Hepatic stellate cell (primary cell): Measurements from ENCODE around the gene GPBP1L1.
"Not testable (repeated sequence)": the region's sequence is repeated elsewhere in the genome, so short reads cannot be mapped to it uniquely, and the experiment has no call there.

Experiments
- DNase-seq: peaks from one replicate; pipeline ENCODE4 v3.0.0; 2011; ENCODE audit warnings: low spot score

Gene GPBP1L1

GRCh38 chr1:45686288-45687013 lies at the start of gene GPBP1L1:
Gene GPBP1L1 (minus strand): TSS chr1:45686533. CDS start chr1:45659087, 27,446 bp downstream.
- peak; percentile 98 for DNase-seq

- no peak for DNase-seq
These were observed 44.5 kb upstream of the GPBP1L1 start for GRCh38 chr1:45730780-45731319.

- no peak for DNase-seq
These were observed 43.9 kb upstream of the GPBP1L1 start for GRCh38 chr1:45730075-45730779.

DNA sequence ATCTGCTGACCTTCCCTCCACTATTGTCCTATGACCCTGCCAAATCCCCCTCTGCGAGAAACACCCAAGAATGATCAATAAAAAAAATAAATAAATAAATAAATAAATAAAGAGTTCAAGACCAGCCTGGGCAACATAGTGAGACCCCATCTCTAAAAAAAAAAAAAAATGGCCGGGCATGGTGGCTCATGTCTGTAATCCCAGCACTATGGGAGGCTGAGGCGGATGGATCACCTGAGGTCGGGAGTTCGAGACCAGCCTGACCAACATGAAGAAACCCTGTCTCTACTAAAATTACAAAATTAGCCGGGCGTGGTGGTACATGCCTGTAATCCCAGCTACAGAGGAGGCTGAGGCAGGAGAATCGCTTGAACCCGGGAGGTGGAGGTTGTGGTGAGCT lies 39.7 kb upstream of the GPBP1L1 start:
- DNase-seq = not testable (repeated sequence)

DNA sequence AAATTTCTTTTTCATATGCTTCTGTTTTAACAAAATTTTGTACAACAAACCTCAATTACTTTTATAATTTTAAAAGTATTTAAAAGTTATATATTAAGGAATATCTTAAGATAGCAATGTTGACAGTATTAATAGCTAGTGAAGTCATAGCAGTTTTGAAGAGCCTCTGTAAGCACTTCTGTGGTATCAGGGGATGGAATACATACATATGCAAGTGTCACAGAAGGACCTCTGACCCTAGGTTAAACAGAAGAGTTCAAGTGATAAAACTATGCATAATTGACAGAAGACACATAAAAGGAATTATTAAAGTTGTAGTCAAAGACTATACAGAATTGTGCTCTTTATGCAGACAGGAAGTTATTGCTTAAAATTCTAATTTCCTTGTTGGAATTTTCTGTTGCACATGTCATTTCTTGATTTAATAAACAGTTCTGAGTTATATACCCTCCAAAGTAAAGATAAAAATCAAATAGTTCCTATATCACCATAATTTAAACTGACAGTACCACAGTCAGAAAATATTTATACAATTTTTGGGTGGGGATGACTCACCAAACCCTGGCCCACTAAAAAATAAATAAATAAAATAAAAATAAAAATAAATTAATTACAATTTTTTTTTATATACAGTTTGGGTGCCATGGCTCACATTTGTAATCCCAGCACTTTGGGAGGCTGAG lies 37.1 kb upstream of the GPBP1L1 start:
- no peak for DNase-seq

GRCh38 chr1:45722809-45723208 lies 36.5 kb upstream of the GPBP1L1 start:
- DNase-seq = no peak

DNA sequence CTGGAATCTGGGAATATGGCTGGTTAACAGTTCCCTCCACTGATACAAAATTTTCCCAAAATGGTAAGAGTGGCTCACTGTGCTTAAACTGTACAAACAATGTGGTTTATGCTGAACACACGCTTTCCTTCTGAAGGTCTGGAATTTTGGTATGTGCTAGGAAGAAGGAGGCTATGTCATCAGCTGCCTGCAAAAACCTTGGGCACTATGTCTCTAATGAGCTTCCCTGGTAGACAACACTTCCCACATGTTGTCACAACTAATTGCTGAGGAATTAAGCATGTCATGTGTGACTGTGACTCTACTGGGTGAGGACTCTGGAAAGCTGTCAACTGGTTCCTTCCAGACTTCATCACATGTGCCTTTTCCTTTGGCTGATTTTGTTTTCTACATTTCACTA lies 34.9 kb upstream of the GPBP1L1 start:
- peak; percentile 36 for DNase-seq

DNA sequence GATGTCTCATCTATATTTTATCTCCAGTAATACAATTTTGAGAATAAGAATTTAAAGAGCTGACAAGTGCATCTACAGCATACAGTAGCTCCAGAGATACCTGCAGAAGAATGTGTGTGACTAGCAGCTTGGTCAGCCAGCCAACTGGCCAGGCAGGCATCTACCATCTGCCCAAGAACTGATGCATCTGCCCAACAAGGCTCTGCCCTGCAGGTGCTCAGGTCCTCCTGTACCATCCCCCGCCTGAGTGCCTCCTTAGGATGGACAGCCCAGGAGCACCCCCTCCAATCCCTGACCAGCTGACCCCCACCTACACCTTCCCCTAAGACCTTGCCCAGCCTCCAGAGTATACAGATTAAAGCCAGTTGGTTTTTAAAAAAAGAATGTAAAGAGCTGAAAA lies 32.0 kb upstream of the GPBP1L1 start:
- no peak for DNase-seq

DNA sequence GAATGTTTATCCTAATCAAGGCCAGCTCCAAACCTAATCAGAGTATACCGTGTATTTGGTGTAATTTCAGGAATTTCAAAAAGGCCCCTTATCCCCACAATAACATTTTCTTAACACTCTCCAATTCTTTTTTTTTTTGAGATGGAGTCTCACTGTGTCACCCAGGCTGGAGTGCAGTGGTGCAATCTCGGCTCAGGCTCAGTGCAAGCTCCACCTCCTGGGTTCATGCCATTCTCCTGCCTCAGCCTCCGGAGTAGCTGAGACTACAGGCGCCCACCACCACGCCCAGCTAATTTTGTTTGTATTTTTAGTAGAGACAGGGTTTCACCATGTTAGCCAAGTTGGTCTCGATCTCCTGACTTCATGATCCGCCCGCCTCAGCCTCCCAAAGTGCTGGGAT lies 31.1 kb upstream of the GPBP1L1 start:
- DNase-seq = not testable (repeated sequence)

DNA sequence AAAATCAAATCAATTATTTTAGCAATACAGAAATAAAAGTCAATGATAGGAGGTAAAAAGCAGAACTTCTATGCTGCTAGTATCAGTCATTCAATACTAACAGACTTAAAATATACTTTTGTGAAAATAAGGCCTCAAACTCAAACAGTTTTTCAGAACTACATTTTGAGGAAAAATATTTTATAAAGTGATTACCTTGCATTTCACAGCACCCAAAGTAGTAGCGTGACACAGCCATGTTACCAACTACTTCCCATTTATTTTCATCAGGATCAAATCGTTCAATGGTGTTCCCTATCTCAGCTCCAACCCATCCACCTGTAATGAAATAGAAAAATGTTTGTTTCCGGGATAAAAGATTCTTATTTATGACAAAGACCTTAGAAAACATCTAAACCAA lies 30.4 kb upstream of the GPBP1L1 start:
- DNase-seq = no peak

GRCh38 chr1:45713711-45714110 lies 27.4 kb upstream of the GPBP1L1 start:
- DNase-seq = no peak

- no peak for DNase-seq
These were observed 18.3 kb upstream of the GPBP1L1 start for GRCh38 chr1:45704637-45705036.

- DNase-seq = no peak
These were observed 8.5 kb upstream of the GPBP1L1 start for GRCh38 chr1:45694823-45695222.

- DNase-seq = not testable (repeated sequence)
These were observed 7.5 kb upstream of the GPBP1L1 start for GRCh38 chr1:45693811-45694210.

DNA sequence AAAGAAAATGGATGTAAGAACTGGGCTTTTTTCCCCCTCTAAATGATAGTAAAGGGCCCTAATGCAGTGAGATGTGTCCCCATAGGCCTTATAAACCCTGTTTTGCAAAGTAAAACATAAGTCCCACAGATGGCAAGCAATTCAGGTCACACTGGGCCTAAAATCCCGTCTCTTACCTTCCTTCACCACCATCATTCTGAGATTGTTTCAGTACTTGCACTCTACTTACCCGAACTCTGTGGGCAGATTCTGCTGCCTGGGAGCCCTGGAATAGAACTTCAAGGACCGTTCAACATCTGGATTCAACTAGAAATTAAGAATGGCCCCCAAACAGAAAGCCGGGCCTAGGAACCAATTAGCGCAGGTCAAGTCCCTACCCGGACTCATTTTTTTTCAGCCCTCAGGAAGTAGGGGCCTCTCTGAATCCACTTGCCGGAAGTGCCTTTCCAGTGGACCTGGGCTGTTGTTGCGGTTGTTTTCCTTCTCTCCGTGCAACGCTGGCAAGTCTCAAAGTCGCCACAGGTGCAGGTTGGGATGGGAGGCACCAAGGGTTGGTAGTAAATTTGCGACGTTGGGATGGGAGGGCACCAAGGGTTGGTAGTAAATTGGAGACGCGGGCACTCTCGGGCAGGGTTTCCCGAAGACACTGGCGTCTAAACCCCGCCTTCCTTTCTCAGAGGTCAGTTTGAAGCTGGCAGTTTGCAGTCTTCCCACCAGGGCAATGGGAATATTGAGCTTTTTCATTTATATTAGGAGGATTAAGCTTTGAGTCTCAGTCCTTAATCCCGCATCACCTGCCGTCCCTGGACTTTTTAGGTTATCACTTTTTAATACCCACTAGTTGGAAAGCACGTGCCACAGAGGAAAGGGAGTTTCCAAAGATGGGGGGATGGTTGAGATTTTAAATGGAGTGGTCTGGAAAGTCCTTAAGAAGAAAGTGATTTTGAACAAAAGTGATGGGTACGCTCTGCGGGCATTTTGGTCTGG lies 1.7 kb upstream of the GPBP1L1 start, which contains the start of gene TMEM69:
Gene TMEM69, plus strand, starts transcription at position 428 of the 987 bp plus-strand sequence. CDS start 2,888 bp downstream, outside the sequence.
- peak; percentile 85 for DNase-seq

GRCh38 chr1:45687014-45687753 lies 851 bp upstream of the GPBP1L1 start:
- peak; percentile 96 for DNase-seq

DNA sequence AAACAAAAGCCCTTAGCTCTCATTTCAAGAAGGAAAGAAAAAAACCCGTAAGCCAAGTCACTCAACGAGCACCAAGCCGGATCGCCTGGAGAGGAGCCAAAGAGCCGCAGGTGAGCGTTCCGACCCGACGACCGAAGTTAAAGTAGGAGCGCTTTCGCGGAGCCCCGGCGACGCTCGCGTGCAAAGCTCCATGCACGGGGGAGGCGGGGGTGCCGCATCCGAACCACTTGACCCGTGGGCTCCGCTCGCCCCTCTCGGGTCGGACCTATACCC lies 382 bp downstream of the GPBP1L1 start:
- peak; percentile 28 for DNase-seq

GRCh38 chr1:45685308-45686014 lies 872 bp downstream of the GPBP1L1 start:
- peak; percentile 24 for DNase-seq

DNA sequence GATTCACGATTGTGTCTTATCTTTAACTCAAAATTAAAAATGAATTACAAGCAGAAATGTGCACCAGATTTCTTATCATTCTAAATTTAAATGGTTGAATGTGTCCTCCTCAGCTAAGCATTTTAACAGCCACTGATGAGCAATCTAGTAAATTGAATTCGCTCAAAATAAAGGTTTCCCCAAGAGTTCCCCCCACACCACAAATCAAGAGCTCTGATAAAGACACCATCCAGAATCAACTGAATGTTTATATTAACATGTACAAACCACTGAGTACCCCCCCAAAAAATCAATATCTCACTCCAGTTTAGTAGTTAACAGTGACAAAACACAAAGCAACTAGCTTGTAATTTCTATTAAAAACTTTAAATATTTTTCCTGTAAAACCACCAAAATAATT lies 1.9 kb downstream of the GPBP1L1 start:
- no peak for DNase-seq

- no peak for DNase-seq
These were observed 3.4 kb downstream of the GPBP1L1 start for GRCh38 chr1:45682942-45683341.
